Adrenal gland (tissue), 5 donors: Measurements from ENCODE around the gene MED14.

Experiments
- CTCF ChIP-seq, 6 experiments: fragments of 450-650 bp in 4 of 6; fragments of 200-600 bp in 2 of 6; sonication (generic) in 1 of 6; IDR thresholded peaks; 1 replicate in 5 of 6; 2 replicates in 1 of 6; pipeline versions ENCODE4 v1.5.1 to v1.8.0; 2016 to 2021; ENCODE audit warnings: antibody characterized with exemption in 6 of 6, mild to moderate bottlenecking in 2 of 6, moderate library complexity in 1 of 6
- POLR2A ChIP-seq, 2 donors: fragments of 450-650 bp; IDR thresholded peaks; one replicate each; pipeline ENCODE4 v1.6.1; 2017; ENCODE audit warnings: antibody characterized with exemption in 2 of 2, mild to moderate bottlenecking in 2 of 2, moderate library complexity in 1 of 2
- donor health status: DM: no; HTN: no; CAD: no.

GRCh38 chrX:40622479-40623138, 112.7 kb downstream of the MED14 start:
- TF ChIP-seq CTCF (IDR thresholded peaks at IDR 0.05) (no peak), POLR2A (IDR thresholded peaks at IDR 0.05) (no peak)
